Measurements from ENCODE around the gene CLDN5. TPM values are rescaled to one million over a fixed set of nuclear protein-coding genes. Genes with fewer than 3 reads are reported as not detected.

Gene CLDN5
- total RNA-seq, 1 experiment from 2014 or later: not detected

- H3K4me1 ChIP-seq: no peaks in the 10 kb centered on the region
- no peaks in the 10 kb centered on the region for H3K36me3 ChIP-seq (ENCODE audit: control insufficient read depth, insufficient read depth, low read length)
- no peaks in the 10 kb centered on the region for H3K9me3 ChIP-seq
- Mint-ChIP-seq H3K4me1 (ENCODE audit: low read depth, unreplicated experiment) (no peaks in the 10 kb centered on the region), H3K9me3 (ENCODE audit: unreplicated experiment) (no peaks in the 10 kb centered on the region), H3K27me3 (ENCODE audit: insufficient read depth, unreplicated experiment) (no peaks in the 10 kb centered on the region), H3K27ac (ENCODE audit: unreplicated experiment) (no peak overlapping the region), H3K36me3 (ENCODE audit: insufficient read depth, unreplicated experiment) (peaks cover 17% of the 10 kb centered on the region), H3K4me3 (ENCODE audit: unreplicated experiment) (no peak overlapping the region)
- BruUV-seq (replicated peaks): no TSS peak
- no peak for DNase-seq
- CTCF ChIA-PET: no interaction called here
- intact Hi-C loops (cut with micrococcal nuclease; ENCODE audit: unreplicated experiment): no loop called here
- H3K27me3 ChIP-seq (replicated peaks; ENCODE audit: control insufficient read depth, insufficient read depth, low read length): no peaks in the 10 kb centered on the region
- no peak overlapping the region for H3K4me3 ChIP-seq (ENCODE audit: low read depth, low read length)
- POLR2A ChIA-PET: interaction anchor here (0.5 kb wide), 1 partner anchor 70 kb away, joined by 3 read pairs; no protein-coding TSS in a partner anchor
- no peak for TF ChIP-seq CTCF (IDR thresholded peaks at IDR 0.05; ENCODE audit: insufficient read depth in 1 of 2, low read depth in 1 of 2, low read length in 1 of 2, severe bottlenecking in 1 of 2, unreplicated experiment in 1 of 2)
Observed at GRCh38 chr22:19509923-19510322, 14.3 kb downstream of the CLDN5 start.

- H3K27ac Mint-ChIP-seq (ENCODE audit: unreplicated experiment): no peak overlapping the region
Observed at GRCh38 chr22:19509191-19509590, 15.0 kb downstream of the CLDN5 start.

GRCh38 chr22:19508024-19508776, 16.0 kb downstream of the CLDN5 start:
- ChIA-PET POLR2A (no interaction called here), CTCF (no interaction called here)
- BruUV-seq (replicated peaks): no TSS peak
- no peak for DNase-seq
- Mint-ChIP-seq H3K4me3 (ENCODE audit: unreplicated experiment) (no peak overlapping the region), H3K9me3 (ENCODE audit: unreplicated experiment) (no peaks in the 10 kb centered on the region), H3K4me1 (ENCODE audit: low read depth, unreplicated experiment) (no peaks in the 10 kb centered on the region), H3K36me3 (ENCODE audit: insufficient read depth, unreplicated experiment) (peaks cover 23% of the 10 kb centered on the region), H3K27me3 (ENCODE audit: insufficient read depth, unreplicated experiment) (no peaks in the 10 kb centered on the region), H3K27ac (ENCODE audit: unreplicated experiment) (no peak overlapping the region)
- Histone ChIP-seq H3K4me3 (ENCODE audit: low read depth, low read length) (no peak overlapping the region), H3K9me3 (no peaks in the 10 kb centered on the region), H3K4me1 (no peaks in the 10 kb centered on the region), H3K36me3 (ENCODE audit: control insufficient read depth, insufficient read depth, low read length) (no peaks in the 10 kb centered on the region), H3K27me3 (replicated peaks; ENCODE audit: control insufficient read depth, insufficient read depth, low read length) (no peaks in the 10 kb centered on the region)
- intact Hi-C loops (cut with micrococcal nuclease; ENCODE audit: unreplicated experiment): no loop called here
- TF ChIP-seq CTCF (IDR thresholded peaks at IDR 0.05; ENCODE audit: insufficient read depth in 1 of 2, low read depth in 1 of 2, low read length in 1 of 2, severe bottlenecking in 1 of 2, unreplicated experiment in 1 of 2): no peak

More at GRCh38 chr22:19509191-19509590, 15.0 kb downstream of the CLDN5 start:
- H3K27me3 ChIP-seq (replicated peaks; ENCODE audit: control insufficient read depth, insufficient read depth, low read length): no peaks in the 10 kb centered on the region
- H3K9me3 ChIP-seq: no peaks in the 10 kb centered on the region
- no peaks in the 10 kb centered on the region for H3K4me1 ChIP-seq
- H3K27me3 Mint-ChIP-seq (ENCODE audit: insufficient read depth, unreplicated experiment): no peaks in the 10 kb centered on the region
- no TSS peak for BruUV-seq (replicated peaks)
- H3K4me3 Mint-ChIP-seq (ENCODE audit: unreplicated experiment): no peak overlapping the region
- H3K36me3 Mint-ChIP-seq (ENCODE audit: insufficient read depth, unreplicated experiment): peaks cover 17% of the 10 kb centered on the region
- no peak for DNase-seq
- H3K36me3 ChIP-seq (ENCODE audit: control insufficient read depth, insufficient read depth, low read length): no peaks in the 10 kb centered on the region
- CTCF ChIA-PET: no interaction called here
- H3K9me3 Mint-ChIP-seq (ENCODE audit: unreplicated experiment): no peaks in the 10 kb centered on the region
- intact Hi-C loops (cut with micrococcal nuclease; ENCODE audit: unreplicated experiment): no loop called here
- POLR2A ChIA-PET: interaction anchor here (0.5 kb wide), 1 partner anchor 70 kb away, joined by 3 read pairs; no protein-coding TSS in a partner anchor
- H3K4me1 Mint-ChIP-seq (ENCODE audit: low read depth, unreplicated experiment): no peaks in the 10 kb centered on the region
- no peak overlapping the region for H3K4me3 ChIP-seq (ENCODE audit: low read depth, low read length)
- no peak for TF ChIP-seq CTCF (IDR thresholded peaks at IDR 0.05; ENCODE audit: insufficient read depth in 1 of 2, low read depth in 1 of 2, low read length in 1 of 2, severe bottlenecking in 1 of 2, unreplicated experiment in 1 of 2)

All from Caco-2 (cell line).